Keratinocyte (primary cell): ENCODE data around the gene VPS13D.

ENCODE experiments used
- EZH2 ChIP-seq: IDR thresholded peaks from one replicate; pipeline ENCODE4 v1.6.1; 2012; ENCODE audit warnings: inconsistent platforms, mild to moderate bottlenecking, low read length, moderate library complexity
- TF ChIP-seq, protein P1 (sequence below), 3 experiments: IDR thresholded peaks in 1 of 3; conservative IDR thresholded peaks in 1 of 3; optimal IDR thresholded peaks in 1 of 3; 2 replicates in 2 of 3; 3 replicates in 1 of 3; pipeline versions ENCODE3 to v1.5.1; 2011; ENCODE audit warnings: low read length in 3 of 3, mild to moderate bottlenecking in 3 of 3, moderate library complexity in 2 of 3, control low read depth in 1 of 3, inconsistent platforms in 1 of 3; ENCODE audit not compliant: insufficient read depth in 2 of 3; ENCODE audit errors: extremely low read depth in 1 of 3

DNA sequence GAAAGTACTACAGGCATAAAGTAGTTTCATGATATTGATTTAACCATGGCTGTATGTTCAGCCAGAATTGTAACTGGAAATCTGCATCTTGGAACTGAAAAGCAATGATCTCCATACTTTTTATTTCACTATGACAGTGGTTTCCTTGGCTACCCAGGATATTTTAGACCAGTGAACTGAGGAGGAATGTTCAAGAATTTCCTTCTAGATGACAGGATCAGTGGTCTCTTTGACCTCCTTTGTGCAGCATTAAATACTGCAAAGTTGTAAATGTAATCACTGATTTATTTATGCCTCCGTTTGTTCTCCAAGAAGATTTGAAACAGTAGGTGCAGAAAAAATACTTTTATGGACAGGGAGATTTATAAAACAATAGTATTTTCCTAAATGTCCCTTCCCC lies 39.5 kb downstream of the VPS13D start:
- TF ChIP-seq, protein P1, sequence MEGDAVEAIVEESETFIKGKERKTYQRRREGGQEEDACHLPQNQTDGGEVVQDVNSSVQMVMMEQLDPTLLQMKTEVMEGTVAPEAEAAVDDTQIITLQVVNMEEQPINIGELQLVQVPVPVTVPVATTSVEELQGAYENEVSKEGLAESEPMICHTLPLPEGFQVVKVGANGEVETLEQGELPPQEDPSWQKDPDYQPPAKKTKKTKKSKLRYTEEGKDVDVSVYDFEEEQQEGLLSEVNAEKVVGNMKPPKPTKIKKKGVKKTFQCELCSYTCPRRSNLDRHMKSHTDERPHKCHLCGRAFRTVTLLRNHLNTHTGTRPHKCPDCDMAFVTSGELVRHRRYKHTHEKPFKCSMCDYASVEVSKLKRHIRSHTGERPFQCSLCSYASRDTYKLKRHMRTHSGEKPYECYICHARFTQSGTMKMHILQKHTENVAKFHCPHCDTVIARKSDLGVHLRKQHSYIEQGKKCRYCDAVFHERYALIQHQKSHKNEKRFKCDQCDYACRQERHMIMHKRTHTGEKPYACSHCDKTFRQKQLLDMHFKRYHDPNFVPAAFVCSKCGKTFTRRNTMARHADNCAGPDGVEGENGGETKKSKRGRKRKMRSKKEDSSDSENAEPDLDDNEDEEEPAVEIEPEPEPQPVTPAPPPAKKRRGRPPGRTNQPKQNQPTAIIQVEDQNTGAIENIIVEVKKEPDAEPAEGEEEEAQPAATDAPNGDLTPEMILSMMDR (optimal IDR thresholded peaks at IDR 0.05 in 1 of 3, IDR thresholded peaks at IDR 0.05 in 1 of 3, conservative IDR thresholded peaks at IDR 0.05 in 1 of 3; ENCODE audit: extremely low read depth in 1 of 3, insufficient read depth in 2 of 3, low read length in 3 of 3), result no peak
- no peak for TF ChIP-seq EZH2
